Ascending aorta (tissue), 2 donors: Measurements from ENCODE around the gene HIVEP2. TPM values are rescaled to one million over a fixed set of nuclear protein-coding genes. Genes with fewer than 3 reads are reported as not detected.

Experiments used
- DNase-seq, 2 donors: peaks; one replicate each; pipeline ENCODE4 v3.0.0-alpha.2; 2019; ENCODE audit warnings: low spot score in 2 of 2
- H3K27ac ChIP-seq, 2 donors: fragments of 200-600 bp; sonication (generic); one replicate each; pipeline ENCODE4 v1.5.1; 2016 to 2017; ENCODE audit warnings: mild to moderate bottlenecking in 1 of 2
- H3K27me3 ChIP-seq: fragments of 200-600 bp; sonication (generic); one replicate; pipeline ENCODE4 v1.5.1; 2017
- H3K36me3 ChIP-seq, 2 donors: fragments of 200-600 bp; sonication (generic); one replicate each; pipeline ENCODE4 v1.5.1; 2016
- H3K4me1 ChIP-seq, 2 donors: fragments of 200-600 bp; sonication (generic); one replicate each; pipeline ENCODE4 v1.5.1; 2016 to 2017; ENCODE audit warnings: mild to moderate bottlenecking in 1 of 2
- H3K4me3 ChIP-seq, 2 donors: fragments of 200-600 bp; sonication (generic); one replicate each; pipeline ENCODE4 v1.5.1; 2016 to 2017; ENCODE audit warnings: mild to moderate bottlenecking in 1 of 2
- H3K9me3 ChIP-seq, 2 donors: fragments of 200-600 bp; sonication (generic); one replicate each; pipeline ENCODE4 v1.5.1; 2016
- intact Hi-C: fragments of 100-400 bp; cut with DNase I; formaldehyde crosslinking; loops from one replicate; pipeline ENCODE4 v1.15.1; 2023
- total RNA-seq: library from RNA; depleted of rRNA; stranded (reverse); fragments of >200 nt; gene quantifications from one replicate; pipeline ENCODE4 v1.1.0, GENCODE V29; 2016
- TF ChIP-seq, protein P1 (sequence below), 3 experiments: fragments of 200-600 bp in 2 of 3; fragments of 450-650 bp in 1 of 3; sonication (generic) in 2 of 3; IDR thresholded peaks; one replicate each; pipeline ENCODE4 v1.5.1; 2016 to 2019; ENCODE audit warnings: antibody characterized with exemption in 3 of 3, mild to moderate bottlenecking in 1 of 3, moderate library complexity in 1 of 3

The HIVEP2 gene
- total RNA-seq, 1 donor from 2014 or later: 14.5 TPM

DNA sequence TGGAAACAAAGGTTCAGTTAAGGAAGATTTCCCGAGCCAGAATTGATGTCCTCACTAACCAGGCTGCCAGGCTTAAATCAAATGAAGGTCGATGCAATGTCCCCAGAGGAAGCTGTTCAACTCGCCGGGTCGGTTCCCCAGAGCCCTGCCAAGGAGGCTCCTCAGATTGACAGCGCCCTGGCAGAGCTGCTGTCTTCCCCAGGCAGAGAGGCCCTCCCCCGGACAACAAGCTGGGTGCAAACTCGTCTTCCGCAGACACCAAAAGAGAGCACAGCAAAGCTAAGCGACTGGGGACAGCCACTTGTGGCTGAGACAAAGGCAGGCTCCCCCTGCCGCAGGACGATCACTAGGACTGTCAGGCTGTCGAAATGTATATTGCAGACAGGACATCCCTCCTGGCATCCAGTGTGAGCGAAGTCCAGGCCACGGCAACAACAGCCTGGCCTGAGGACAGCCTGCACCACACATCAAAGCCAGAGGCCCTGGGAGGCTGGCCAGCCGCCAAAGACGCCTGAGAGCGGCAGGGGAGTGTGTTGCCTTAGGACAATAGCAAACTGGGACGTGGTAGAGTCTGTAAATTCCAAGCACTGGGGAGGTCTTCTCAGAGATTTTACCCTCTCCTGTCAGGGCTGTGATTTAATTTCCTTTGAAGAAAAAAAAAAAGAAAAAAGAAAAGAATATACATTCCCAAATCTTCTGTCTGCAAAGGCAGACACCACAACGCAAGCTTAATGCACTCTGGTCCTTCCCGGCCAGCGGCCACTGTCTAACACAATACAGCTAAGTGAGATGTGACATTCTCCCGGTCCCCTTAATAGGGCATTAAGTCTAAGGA, 99.1 kb downstream of the HIVEP2 start:
- H3K4me1 ChIP-seq: peaks cover 12 to 68% of the 10 kb centered on the region in 2 donors
- H3K4me3 ChIP-seq: peak overlapping the region; percentile 44 to 53
- no peaks in the 10 kb centered on the region for H3K36me3 ChIP-seq
- H3K27me3 ChIP-seq: no peaks in the 10 kb centered on the region
- no peaks in the 10 kb centered on the region for H3K9me3 ChIP-seq
- H3K27ac ChIP-seq: peak overlapping the region; percentile 72 to 75
- TF ChIP-seq, protein P1, sequence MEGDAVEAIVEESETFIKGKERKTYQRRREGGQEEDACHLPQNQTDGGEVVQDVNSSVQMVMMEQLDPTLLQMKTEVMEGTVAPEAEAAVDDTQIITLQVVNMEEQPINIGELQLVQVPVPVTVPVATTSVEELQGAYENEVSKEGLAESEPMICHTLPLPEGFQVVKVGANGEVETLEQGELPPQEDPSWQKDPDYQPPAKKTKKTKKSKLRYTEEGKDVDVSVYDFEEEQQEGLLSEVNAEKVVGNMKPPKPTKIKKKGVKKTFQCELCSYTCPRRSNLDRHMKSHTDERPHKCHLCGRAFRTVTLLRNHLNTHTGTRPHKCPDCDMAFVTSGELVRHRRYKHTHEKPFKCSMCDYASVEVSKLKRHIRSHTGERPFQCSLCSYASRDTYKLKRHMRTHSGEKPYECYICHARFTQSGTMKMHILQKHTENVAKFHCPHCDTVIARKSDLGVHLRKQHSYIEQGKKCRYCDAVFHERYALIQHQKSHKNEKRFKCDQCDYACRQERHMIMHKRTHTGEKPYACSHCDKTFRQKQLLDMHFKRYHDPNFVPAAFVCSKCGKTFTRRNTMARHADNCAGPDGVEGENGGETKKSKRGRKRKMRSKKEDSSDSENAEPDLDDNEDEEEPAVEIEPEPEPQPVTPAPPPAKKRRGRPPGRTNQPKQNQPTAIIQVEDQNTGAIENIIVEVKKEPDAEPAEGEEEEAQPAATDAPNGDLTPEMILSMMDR (IDR thresholded peaks at IDR 0.05): no peak
- intact Hi-C loops: loop anchor here (1.0 to 2.0 kb wide), 2 partner anchors 39 to 98 kb away; no protein-coding TSS in a partner anchor
- DNase-seq: peak; percentile 43 to 87

DNA sequence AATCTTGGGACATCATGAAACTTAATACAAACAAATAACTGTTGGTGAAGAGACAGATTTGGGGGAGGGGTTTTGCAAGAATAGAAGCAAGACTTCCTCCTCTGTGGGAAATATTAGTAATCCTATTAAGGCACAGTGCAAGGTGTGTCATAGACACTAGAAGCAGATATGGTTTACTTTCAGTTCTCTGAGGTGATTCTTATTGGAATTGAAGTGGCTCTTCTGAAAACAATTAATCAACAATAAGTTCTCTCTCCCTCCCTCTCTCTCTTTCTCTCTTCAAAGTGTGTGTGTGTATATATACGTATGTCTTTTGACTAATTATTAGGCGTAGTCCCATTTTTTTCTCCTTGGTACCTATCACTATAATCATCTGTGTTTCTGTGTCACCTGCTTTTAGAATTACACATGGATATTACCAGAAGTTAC, 99.8 kb downstream of the HIVEP2 start:
- Histone ChIP-seq H3K27me3 (no peaks in the 10 kb centered on the region), H3K4me3 (peak overlapping the region; percentile 44 to 53), H3K36me3 (no peaks in the 10 kb centered on the region), H3K9me3 (no peaks in the 10 kb centered on the region), H3K27ac (peak overlapping the region; percentile 72 to 75), H3K4me1 (peaks cover 12 to 64% of the 10 kb centered on the region in 2 donors)
- intact Hi-C loops: no loop called here
- TF ChIP-seq, protein P1 (IDR thresholded peaks at IDR 0.05): no peak
- no peak for DNase-seq

DNA sequence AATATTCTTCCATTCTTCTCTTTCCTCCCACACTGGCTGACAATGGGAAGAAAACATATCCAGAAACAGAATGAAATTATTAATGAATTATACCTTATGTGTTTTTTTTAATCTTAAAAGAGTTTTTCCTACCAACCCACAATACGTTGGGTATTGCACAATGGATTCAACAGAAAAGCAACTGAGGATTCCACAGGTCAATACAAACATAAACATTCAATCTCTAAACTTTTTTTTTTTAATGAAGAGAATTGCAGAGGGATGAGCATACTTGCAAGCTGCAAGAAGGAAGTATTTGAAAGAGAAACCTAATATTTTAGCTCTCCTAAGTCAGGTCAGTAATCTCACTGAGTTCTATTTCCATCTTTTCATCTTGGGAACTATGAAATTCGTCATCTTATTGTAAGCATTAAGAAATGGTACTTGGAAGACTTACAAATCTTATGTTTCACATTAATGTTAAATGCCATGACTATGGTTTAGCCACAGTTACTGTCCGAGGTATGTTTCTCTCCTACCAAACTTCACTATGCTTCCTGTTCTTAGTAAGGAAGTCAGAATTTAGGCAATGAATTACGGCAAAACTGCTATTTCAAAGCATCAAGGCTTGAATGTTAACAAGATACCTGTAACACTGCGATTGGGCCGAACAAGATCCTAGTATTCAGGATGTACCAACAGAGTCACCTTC, 100.8 kb downstream of the HIVEP2 start:
- no peak for DNase-seq
- no peak overlapping the region for H3K4me3 ChIP-seq
- peak overlapping the region in 1 of 2 donors; percentile 8 for H3K27ac ChIP-seq
- no peaks in the 10 kb centered on the region for H3K9me3 ChIP-seq
- TF ChIP-seq, protein P1 (IDR thresholded peaks at IDR 0.05): no peak
- no peaks in the 10 kb centered on the region for H3K27me3 ChIP-seq
- intact Hi-C loops: no loop called here
- peaks cover 12 to 64% of the 10 kb centered on the region in 2 donors for H3K4me1 ChIP-seq
- H3K36me3 ChIP-seq: no peaks in the 10 kb centered on the region

DNA sequence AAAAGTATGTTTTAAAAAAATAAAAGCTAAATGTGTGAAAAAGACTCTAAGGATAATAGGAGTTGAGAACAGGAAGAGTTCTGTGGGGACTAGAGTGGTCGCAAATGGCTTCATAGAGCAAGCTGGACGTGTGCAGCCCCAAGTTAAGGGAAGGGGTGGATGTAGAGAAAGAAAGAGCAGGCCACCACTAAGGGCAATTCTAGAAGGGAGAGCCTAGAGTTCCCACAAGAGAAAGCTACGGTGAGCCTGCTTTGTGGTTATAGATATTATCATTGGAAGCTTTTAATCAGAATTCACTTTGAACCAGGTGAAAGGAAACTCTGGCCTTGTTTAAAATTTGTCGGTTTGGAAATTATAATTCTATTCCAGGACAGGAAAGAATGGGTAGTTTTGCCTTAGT, 101.6 kb downstream of the HIVEP2 start:
- Histone ChIP-seq H3K27me3 (no peaks in the 10 kb centered on the region), H3K4me3 (peak overlapping the region in 1 of 2 donors; percentile 50), H3K4me1 (peaks cover 8 to 60% of the 10 kb centered on the region in 2 donors), H3K36me3 (no peaks in the 10 kb centered on the region), H3K27ac (peak overlapping the region; percentile 25 to 57), H3K9me3 (no peaks in the 10 kb centered on the region)
- no peak for DNase-seq
- TF ChIP-seq, protein P1 (IDR thresholded peaks at IDR 0.05): no peak
- intact Hi-C loops: no loop called here

DNA sequence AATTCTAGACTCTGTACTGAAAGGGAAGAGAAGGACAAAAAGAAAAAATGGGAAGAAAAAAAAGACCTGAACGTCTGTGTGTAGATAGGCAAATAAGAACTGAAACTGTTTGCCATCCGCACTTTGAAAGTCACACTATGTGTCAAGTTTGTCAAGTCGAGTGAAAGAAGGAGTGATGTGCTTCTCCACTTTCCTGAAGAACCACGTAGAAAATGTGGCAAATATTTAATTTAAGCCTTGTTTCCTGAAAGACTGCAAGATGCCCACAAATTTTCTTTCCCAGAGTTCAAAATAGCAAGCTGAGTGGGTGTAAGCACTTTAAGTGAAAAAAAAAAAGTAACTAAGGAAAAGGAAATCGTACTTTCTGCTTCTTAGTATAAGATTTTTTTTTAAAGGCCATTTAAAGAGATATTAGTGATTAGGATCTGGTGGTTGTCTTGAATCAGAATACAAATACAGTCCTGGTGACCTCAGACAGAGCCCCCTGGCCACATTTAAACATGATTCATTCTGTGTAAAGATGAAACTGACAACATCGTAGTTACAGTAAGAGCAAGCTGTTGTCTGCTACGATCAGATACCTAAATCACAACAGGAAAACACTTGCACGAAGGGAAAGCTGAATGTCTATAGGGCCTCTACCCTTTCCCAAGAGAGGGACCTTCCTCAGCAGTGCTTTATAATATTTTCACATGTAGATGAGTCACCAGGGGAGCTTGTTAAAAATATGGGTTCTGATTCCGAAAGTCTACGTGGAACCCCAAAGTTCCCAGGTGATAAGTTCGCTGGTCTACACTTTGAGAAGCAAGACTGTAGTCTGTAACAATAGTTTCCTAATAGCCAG, 102.3 kb downstream of the HIVEP2 start:
- Histone ChIP-seq H3K4me1 (peaks cover 8 to 55% of the 10 kb centered on the region in 2 donors), H3K9me3 (no peaks in the 10 kb centered on the region), H3K4me3 (peak overlapping the region; percentile 23 to 50), H3K27ac (peak overlapping the region; percentile 25 to 57), H3K36me3 (no peaks in the 10 kb centered on the region), H3K27me3 (no peaks in the 10 kb centered on the region)
- intact Hi-C loops: no loop called here
- no peak for DNase-seq
- TF ChIP-seq, protein P1 (IDR thresholded peaks at IDR 0.05): no peak
